Neutrophil (primary cell): ENCODE data around the gene C22orf31.

Experiments used
- H3K27ac ChIP-seq: fragments of 200-600 bp; sonication (generic); 2 replicates; pipeline ENCODE4 v1.5.1; 2016; ENCODE audit warnings: mild to moderate bottlenecking, moderate library complexity
- H3K27me3 ChIP-seq: fragments of 200-600 bp; sonication (generic); 2 replicates; pipeline ENCODE4 v1.6.0; 2016; ENCODE audit warnings: mild to moderate bottlenecking
- H3K36me3 ChIP-seq: fragments of 200-600 bp; sonication (generic); 2 replicates; pipeline ENCODE4 v1.5.1; 2017
- H3K4me1 ChIP-seq, 2 experiments: fragments of 200-600 bp in 1 of 2; sonication (generic) in 1 of 2; 1 replicate in 1 of 2; 2 replicates in 1 of 2; pipeline versions ENCODE4 v1.5.1 to v1.6.1; 2013 to 2016; ENCODE audit warnings: low read depth in 1 of 2, low read length in 1 of 2, mild to moderate bottlenecking in 1 of 2, moderate library complexity in 1 of 2; ENCODE audit not compliant: control insufficient read depth in 1 of 2, insufficient read depth in 1 of 2
- H3K4me3 ChIP-seq, 2 experiments: fragments of 200-600 bp in 1 of 2; sonication (generic) in 1 of 2; 1 replicate in 1 of 2; 2 replicates in 1 of 2; pipeline ENCODE4 v1.5.1; 2013 to 2016; ENCODE audit warnings: low read depth in 1 of 2, low read length in 1 of 2, mild to moderate bottlenecking in 1 of 2, moderate library complexity in 1 of 2
- H3K9me3 ChIP-seq: fragments of 200-600 bp; sonication (generic); 2 replicates; pipeline ENCODE4 v1.5.1; 2016
- CTCF ChIP-seq: fragments of 200-600 bp; sonication (generic); IDR thresholded peaks from 2 replicates; pipeline ENCODE4 v1.5.1; 2016; ENCODE audit warnings: antibody characterized with exemption

The C22orf31 gene

GRCh38 chr22:29070490-29070889 lies 8.9 kb upstream of the C22orf31 start:
- peaks cover 28 to 32% of the 10 kb centered on the region in 2 experiments for H3K4me1 ChIP-seq
- peaks cover 97% of the 10 kb centered on the region for H3K27me3 ChIP-seq
- no peak for TF ChIP-seq CTCF
- no peak overlapping the region for H3K27ac ChIP-seq
- H3K36me3 ChIP-seq, result no peaks in the 10 kb centered on the region
- no peak overlapping the region for H3K4me3 ChIP-seq
- H3K9me3 ChIP-seq, result no peaks in the 10 kb centered on the region

DNA sequence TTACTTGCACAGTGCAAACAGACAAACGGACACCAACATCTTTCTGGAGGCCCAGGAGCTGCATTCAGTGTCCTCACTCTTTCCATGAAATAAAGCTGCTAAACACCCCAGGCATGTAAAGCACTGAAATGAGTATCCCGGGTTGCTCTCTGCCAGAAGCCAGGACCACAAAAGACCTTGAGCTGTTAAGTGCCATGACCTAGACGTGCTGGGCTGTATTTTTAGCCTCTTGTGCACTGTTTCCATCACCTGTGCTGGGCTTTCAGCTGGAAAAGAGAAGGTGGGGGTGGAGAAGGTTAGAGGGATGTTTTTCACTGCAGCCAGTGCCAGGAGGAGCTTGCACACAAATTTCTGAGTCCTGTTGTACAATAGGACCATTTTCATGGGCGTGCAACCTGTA lies 7.8 kb upstream of the C22orf31 start:
- Histone ChIP-seq H3K9me3 (no peaks in the 10 kb centered on the region), H3K36me3 (no peaks in the 10 kb centered on the region), H3K27ac (no peak overlapping the region), H3K4me3 (no peak overlapping the region), H3K27me3 (peaks cover 95% of the 10 kb centered on the region), H3K4me1 (peaks cover 18 to 30% of the 10 kb centered on the region in 2 experiments)
- TF ChIP-seq CTCF, result no peak

DNA sequence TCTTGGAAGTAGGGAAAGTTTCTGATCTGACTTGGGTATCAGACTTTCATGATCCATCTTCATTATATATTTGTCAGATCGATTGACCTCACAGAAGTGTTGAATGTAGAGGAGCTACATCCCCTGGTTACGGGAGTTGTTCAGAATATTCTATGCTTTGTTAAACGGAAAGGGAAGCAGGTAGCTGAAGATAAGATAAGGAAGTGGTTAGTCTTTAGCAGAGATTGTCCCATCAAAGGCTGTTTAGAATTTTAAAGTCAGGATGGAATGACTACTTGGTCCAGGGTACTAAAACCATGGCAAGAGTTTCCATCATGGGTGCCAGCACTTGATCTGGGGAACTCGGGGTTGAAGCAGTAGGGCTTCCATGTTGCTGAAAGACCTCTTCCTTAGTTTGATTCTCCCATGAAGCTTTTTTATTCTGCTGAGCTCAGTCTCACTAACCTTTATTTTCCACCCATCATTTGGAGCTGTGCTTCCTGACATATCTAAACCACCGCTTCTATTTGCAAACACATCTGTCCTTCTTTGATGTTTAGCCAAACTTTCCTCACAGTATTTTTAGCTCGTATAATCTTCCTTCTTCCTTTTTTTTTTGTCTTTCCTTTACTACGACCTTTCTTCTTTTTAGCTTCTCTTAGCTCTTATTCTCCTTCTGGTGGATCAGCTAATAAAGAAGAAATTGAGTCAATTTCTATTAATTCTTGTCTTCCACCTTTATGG lies 4.0 kb upstream of the C22orf31 start:
- Histone ChIP-seq H3K4me1 (no peaks in the 10 kb centered on the region), H3K9me3 (no peaks in the 10 kb centered on the region), H3K27me3 (peaks cover 97% of the 10 kb centered on the region), H3K4me3 (no peak overlapping the region), H3K36me3 (no peaks in the 10 kb centered on the region), H3K27ac (no peak overlapping the region)
- no peak for TF ChIP-seq CTCF

GRCh38 chr22:29062286-29062821 lies 723 bp upstream of the C22orf31 start:
- TF ChIP-seq CTCF, result no peak
- Histone ChIP-seq H3K36me3 (no peaks in the 10 kb centered on the region), H3K4me3 (no peak overlapping the region), H3K27me3 (peaks cover 89% of the 10 kb centered on the region), H3K4me1 (no peaks in the 10 kb centered on the region), H3K9me3 (no peaks in the 10 kb centered on the region), H3K27ac (no peak overlapping the region)

DNA sequence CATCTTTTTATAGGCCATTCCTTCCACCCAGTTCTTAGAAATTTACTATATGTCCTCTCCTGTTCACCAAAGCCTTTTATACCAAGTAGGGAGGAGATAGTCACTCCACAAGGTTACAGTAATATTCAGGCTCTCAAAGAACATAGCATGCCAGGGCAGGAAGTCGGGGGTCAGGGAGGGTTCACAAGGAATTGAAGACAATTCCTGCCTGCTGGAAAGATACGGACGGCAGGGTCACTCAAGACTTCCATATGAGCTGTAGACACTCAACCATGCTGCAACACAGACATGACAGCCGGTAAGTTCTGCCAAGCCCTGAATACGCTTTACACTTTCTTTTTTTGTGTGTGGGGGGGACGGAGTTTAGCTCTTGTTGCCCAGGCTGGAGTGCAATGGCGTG lies 700 bp downstream of the C22orf31 start:
- H3K4me1 ChIP-seq, result no peaks in the 10 kb centered on the region
- TF ChIP-seq CTCF, result no peak

More for the DNA sequence above, 700 bp downstream of the C22orf31 start:
- Histone ChIP-seq H3K27me3 (peaks cover 76% of the 10 kb centered on the region), H3K4me3 (no peak overlapping the region), H3K9me3 (no peaks in the 10 kb centered on the region), H3K36me3 (no peaks in the 10 kb centered on the region), H3K27ac (no peak overlapping the region)
